ENCODE data around the gene EMILIN1. TPM values are rescaled to one million over a fixed set of nuclear protein-coding genes. Genes with fewer than 3 reads are reported as not detected.

The EMILIN1 gene
- total and polyA plus RNA-seq, 2 donors (not counting 3 experiments of a cell fraction or from before 2014, with no cell fraction given), result 11.7 to 16.6 TPM

DNA sequence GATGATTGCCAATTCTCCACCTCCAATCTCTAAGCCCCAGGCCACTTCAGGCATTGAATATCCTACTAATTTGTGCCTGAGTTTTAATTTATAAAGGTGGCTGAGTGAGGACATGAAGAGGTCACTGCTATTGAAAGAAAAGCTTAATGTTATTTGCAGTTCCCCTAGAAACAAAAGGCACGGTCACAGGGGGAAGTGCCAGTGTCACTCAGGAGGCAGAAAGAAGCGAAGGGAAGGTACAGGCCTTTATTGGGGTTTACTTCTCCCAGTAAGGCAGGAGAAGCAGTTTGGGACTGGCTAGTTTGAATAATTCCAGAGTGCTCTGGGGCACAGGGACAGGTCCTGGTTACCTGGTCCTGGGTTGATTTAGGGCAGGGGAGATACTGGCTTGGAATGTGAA lies 43.5 kb downstream of the EMILIN1 start:
- TF ChIP-seq, protein P1, sequence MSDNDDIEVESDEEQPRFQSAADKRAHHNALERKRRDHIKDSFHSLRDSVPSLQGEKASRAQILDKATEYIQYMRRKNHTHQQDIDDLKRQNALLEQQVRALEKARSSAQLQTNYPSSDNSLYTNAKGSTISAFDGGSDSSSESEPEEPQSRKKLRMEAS (IDR thresholded peaks at IDR 0.05; ENCODE audit: insufficient read depth, insufficient read length), result no peak
- no peak for DNase-seq (ENCODE audit: low read depth, low spot score)
- CTCF ChIA-PET, result interaction anchor here (1.8 kb wide), 1 partner anchor 70 kb away, joined by 5 read pairs; no protein-coding TSS in a partner anchor
- BruUV-seq (replicated peaks), result no TSS peak
- H2AFZ ChIP-seq (ENCODE audit: low read depth, low read length), result no peak overlapping the region
- H4K20me1 ChIP-seq (replicated peaks; ENCODE audit: control insufficient read depth, extremely low read depth, insufficient read depth, low read length), result no peaks in the 10 kb centered on the region
- no peaks in the 10 kb centered on the region for H3K9me3 ChIP-seq (replicated peaks; ENCODE audit: control insufficient read depth, insufficient read depth, low read length)
- no peak overlapping the region for H3K9ac ChIP-seq (replicated peaks; ENCODE audit: extremely low read depth, insufficient read depth, low read length)
- H3K4me1 ChIP-seq (ENCODE audit: control insufficient read depth, extremely low read depth, insufficient read depth, low read length), result no peaks in the 10 kb centered on the region
- no peak overlapping the region for H3K4me3 ChIP-seq (replicated peaks in 1 of 3; ENCODE audit: insufficient read depth in 1 of 3, low read depth in 1 of 3, low read length in 3 of 3)
- dilution Hi-C loops (cut with MboI; ENCODE audit: extremely low pct_ligation_motif_present, low sequenced_read_pairs) (no loop called here), intact Hi-C loops (cut with micrococcal nuclease) (no loop called here)
- no peak overlapping the region for H3K4me2 ChIP-seq (ENCODE audit: insufficient read depth, low read length)
- H3K27me3 ChIP-seq (ENCODE audit: control insufficient read depth in 2 of 2, insufficient read depth in 2 of 2, low read length in 2 of 2), result peaks cover 13 to 25% of the 10 kb centered on the region in 2 experiments
- no peak for FAIRE-seq
- POLR2A ChIA-PET, result no interaction called here
- H3K27ac ChIP-seq (ENCODE audit: insufficient read depth, low read depth, low read length), result no peak overlapping the region
- H3K79me2 ChIP-seq (ENCODE audit: control insufficient read depth, insufficient read depth, low read length), result no peaks in the 10 kb centered on the region
- H3K36me3 ChIP-seq (ENCODE audit: control insufficient read depth in 2 of 2, extremely low read depth in 1 of 2, insufficient read depth in 2 of 2, low read length in 2 of 2), result no peaks in the 10 kb centered on the region
- no peaks in the 10 kb centered on the region for H3K9me1 ChIP-seq (replicated peaks; ENCODE audit: control insufficient read depth, extremely low read depth, insufficient read depth, low read length)

DNA sequence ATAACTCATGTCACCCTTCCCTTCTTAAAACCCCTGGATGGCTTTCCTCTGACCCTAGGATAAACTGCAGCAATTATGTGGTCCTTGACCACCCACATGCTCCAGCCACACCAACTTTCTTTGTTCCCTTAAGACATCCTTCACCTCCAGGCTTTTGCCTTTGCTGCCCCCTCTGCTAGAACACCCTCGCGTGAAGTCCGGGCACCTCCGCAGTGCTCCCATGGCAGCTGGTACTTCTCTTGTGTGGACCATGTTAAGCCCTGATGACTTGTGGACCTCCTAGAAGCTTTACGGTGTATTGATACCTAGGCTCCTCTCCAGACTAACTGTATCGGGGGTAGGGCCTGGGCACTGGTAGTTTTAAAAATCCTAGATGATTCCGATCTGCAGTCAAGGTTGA lies 44.4 kb downstream of the EMILIN1 start:
- H3K9me3 ChIP-seq (replicated peaks; ENCODE audit: control insufficient read depth, insufficient read depth, low read length), result no peaks in the 10 kb centered on the region
- no peak overlapping the region for H2AFZ ChIP-seq (ENCODE audit: low read depth, low read length)
- BruUV-seq (replicated peaks), result no TSS peak
- no peaks in the 10 kb centered on the region for H4K20me1 ChIP-seq (replicated peaks; ENCODE audit: control insufficient read depth, extremely low read depth, insufficient read depth, low read length)
- H3K9me1 ChIP-seq (replicated peaks; ENCODE audit: control insufficient read depth, extremely low read depth, insufficient read depth, low read length), result no peaks in the 10 kb centered on the region
- no peak for TF ChIP-seq MYC (IDR thresholded peaks at IDR 0.05; ENCODE audit: low read depth, low read length)
- TF ChIP-seq, protein P1 (IDR thresholded peaks at IDR 0.05; ENCODE audit: insufficient read depth, insufficient read length), result no peak
- TF ChIP-seq POLR2A (IDR thresholded peaks at IDR 0.05; ENCODE audit: low read depth, low read length), result no peak
- no peak for TF ChIP-seq GATA2 (IDR thresholded peaks at IDR 0.05; ENCODE audit: insufficient read depth, insufficient read length, low read depth, low read length)
- no peak for TF ChIP-seq JUN (IDR thresholded peaks at IDR 0.05; ENCODE audit: borderline replicate concordance, insufficient read depth, insufficient read length, low read depth)
- DNase-seq (ENCODE audit: low read depth, low spot score) (no peak), FAIRE-seq (no peak)
- peaks cover 13 to 25% of the 10 kb centered on the region in 2 experiments for H3K27me3 ChIP-seq (ENCODE audit: control insufficient read depth in 2 of 2, insufficient read depth in 2 of 2, low read length in 2 of 2)
- H3K4me3 ChIP-seq (replicated peaks in 1 of 3; ENCODE audit: insufficient read depth in 1 of 3, low read depth in 1 of 3, low read length in 3 of 3), result no peak overlapping the region
- intact Hi-C loops (cut with micrococcal nuclease) (loop anchor here (1.0 kb wide), 1 partner anchor 12 kb away; the partner anchor contains the start of gene PREB), dilution Hi-C loops (cut with MboI; ENCODE audit: extremely low pct_ligation_motif_present, low sequenced_read_pairs) (no loop called here)
- H3K79me2 ChIP-seq (ENCODE audit: control insufficient read depth, insufficient read depth, low read length), result no peaks in the 10 kb centered on the region
- no peak overlapping the region for H3K4me2 ChIP-seq (ENCODE audit: insufficient read depth, low read length)
- H3K4me1 ChIP-seq (ENCODE audit: control insufficient read depth, extremely low read depth, insufficient read depth, low read length), result no peaks in the 10 kb centered on the region
- H3K27ac ChIP-seq (ENCODE audit: insufficient read depth, low read depth, low read length), result no peak overlapping the region
- no peaks in the 10 kb centered on the region for H3K36me3 ChIP-seq (ENCODE audit: control insufficient read depth in 2 of 2, extremely low read depth in 1 of 2, insufficient read depth in 2 of 2, low read length in 2 of 2)
- ChIA-PET CTCF (interaction anchor here (1.5 to 1.8 kb wide), 2 partner anchors 11 to 69 kb away, joined by 5 to 9 read pairs; partner anchors contain the start of gene PREB), POLR2A (interaction anchor here (1.5 kb wide), 1 partner anchor 12 kb away, joined by 7 read pairs; the partner anchor contains the start of gene PREB)
- H3K9ac ChIP-seq (replicated peaks; ENCODE audit: extremely low read depth, insufficient read depth, low read length), result no peak overlapping the region

Measured in endothelial cell of umbilical vein (primary cell).